Endothelial cell of umbilical vein (primary cell): ENCODE results near the gene ITGA6.

ENCODE experiments used
- POLR2AphosphoS5 ChIP-seq: IDR thresholded peaks from 2 replicates; pipeline ENCODE4 v1.6.1; 2012; ENCODE audit warnings: low read depth, mild to moderate bottlenecking, control low read depth, low read length, moderate library complexity; ENCODE audit not compliant: insufficient read depth
- TF ChIP-seq, protein P1 (sequence below), 2 donors: IDR thresholded peaks; 1 replicate in 1 of 2; 2 replicates in 1 of 2; pipeline ENCODE4 v1.5.1; 2011; ENCODE audit warnings: low read length in 2 of 2, mild to moderate bottlenecking in 2 of 2, moderate library complexity in 2 of 2, control low read depth in 1 of 2, inconsistent platforms in 1 of 2, low read depth in 1 of 2; ENCODE audit not compliant: insufficient read depth in 1 of 2; ENCODE audit errors: extremely low read depth in 1 of 2

DNA sequence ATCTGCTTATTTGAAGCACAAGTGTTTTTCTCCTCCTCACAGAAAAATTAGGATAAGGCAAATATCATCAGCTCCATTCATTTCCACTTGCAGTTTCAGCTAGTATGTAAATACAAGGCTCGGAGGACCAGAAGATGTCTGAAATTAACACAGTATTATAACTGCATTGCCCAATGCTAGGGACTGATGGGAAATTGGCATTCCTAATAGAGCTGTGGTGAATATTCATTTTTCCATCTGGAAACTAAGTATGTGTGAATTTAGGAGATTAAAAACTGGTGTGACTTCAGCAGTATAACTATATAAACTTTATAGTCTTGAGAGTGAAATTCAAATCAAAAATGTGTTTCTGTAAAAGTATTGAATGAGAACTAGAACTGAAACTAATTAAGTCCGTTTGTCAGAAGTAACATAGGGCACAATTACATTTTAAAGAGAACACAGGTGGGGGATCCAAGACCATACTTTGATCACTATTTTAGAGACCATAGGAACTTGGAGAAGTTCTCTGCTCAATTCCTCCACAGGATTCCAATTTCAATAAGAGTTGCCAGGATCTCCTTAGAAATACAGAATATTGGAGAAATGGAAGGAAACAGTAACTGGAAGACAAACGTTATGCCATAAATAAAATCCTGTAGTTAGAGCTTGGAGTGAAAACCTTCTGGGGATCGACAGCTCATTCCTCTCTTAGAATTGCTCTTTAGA is 12.1 kb upstream of the ITGA6 start:
- TF ChIP-seq, protein P1, sequence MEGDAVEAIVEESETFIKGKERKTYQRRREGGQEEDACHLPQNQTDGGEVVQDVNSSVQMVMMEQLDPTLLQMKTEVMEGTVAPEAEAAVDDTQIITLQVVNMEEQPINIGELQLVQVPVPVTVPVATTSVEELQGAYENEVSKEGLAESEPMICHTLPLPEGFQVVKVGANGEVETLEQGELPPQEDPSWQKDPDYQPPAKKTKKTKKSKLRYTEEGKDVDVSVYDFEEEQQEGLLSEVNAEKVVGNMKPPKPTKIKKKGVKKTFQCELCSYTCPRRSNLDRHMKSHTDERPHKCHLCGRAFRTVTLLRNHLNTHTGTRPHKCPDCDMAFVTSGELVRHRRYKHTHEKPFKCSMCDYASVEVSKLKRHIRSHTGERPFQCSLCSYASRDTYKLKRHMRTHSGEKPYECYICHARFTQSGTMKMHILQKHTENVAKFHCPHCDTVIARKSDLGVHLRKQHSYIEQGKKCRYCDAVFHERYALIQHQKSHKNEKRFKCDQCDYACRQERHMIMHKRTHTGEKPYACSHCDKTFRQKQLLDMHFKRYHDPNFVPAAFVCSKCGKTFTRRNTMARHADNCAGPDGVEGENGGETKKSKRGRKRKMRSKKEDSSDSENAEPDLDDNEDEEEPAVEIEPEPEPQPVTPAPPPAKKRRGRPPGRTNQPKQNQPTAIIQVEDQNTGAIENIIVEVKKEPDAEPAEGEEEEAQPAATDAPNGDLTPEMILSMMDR (IDR thresholded peaks at IDR 0.05; ENCODE audit: extremely low read depth in 1 of 2, insufficient read depth in 1 of 2, low read depth in 1 of 2, low read length in 2 of 2) = no peak
- TF ChIP-seq POLR2AphosphoS5 = no peak
